Frontal cortex (tissue), 4 donors: ENCODE results near the gene RET. TPM values are rescaled to one million over a fixed set of nuclear protein-coding genes. Genes with fewer than 3 reads are reported as not detected.

Experiments
- DNase-seq, 2 donors: peaks; one replicate each; pipeline ENCODE4 v3.0.0; 2012; ENCODE audit warnings: low spot score in 2 of 2
- FAIRE-seq: peaks from 2 replicates; lab custom pipeline; 2012; peaks lifted over from hg19 to GRCh38; lab: Jason Lieb, UNC
- total RNA-seq: library from RNA; depleted of rRNA; stranded (reverse); fragments of >200 nt; gene quantifications from one replicate; pipeline ENCODE4 v1.2.3, GENCODE V29; 2014
- donor health status: control.
- donor health status: control.
- donor health status: control.

The RET gene
- total RNA-seq, 1 donor from 2014 or later: 1.6 TPM

DNA sequence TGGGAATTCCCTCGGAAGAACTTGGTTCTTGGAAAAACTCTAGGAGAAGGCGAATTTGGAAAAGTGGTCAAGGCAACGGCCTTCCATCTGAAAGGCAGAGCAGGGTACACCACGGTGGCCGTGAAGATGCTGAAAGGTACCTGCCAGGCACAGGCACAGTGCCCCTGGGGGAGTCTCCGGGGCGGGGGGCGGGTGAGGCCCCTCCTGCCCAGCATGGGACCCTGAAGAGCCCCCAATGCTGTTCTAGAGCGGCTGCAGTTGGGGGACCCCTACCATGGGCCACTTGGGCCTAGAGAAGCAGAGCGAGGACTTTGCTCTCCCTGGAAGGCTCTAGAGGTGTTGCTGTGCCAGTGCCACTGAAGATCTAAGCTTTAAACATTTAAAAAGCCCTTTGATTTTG, 39.7 kb downstream of the RET start:
- no peak for FAIRE-seq
- no peak for DNase-seq

- no peak for FAIRE-seq
- DNase-seq: no peak
Measured at GRCh38 chr10:43117031-43117776, 40.3 kb downstream of the RET start.

DNA sequence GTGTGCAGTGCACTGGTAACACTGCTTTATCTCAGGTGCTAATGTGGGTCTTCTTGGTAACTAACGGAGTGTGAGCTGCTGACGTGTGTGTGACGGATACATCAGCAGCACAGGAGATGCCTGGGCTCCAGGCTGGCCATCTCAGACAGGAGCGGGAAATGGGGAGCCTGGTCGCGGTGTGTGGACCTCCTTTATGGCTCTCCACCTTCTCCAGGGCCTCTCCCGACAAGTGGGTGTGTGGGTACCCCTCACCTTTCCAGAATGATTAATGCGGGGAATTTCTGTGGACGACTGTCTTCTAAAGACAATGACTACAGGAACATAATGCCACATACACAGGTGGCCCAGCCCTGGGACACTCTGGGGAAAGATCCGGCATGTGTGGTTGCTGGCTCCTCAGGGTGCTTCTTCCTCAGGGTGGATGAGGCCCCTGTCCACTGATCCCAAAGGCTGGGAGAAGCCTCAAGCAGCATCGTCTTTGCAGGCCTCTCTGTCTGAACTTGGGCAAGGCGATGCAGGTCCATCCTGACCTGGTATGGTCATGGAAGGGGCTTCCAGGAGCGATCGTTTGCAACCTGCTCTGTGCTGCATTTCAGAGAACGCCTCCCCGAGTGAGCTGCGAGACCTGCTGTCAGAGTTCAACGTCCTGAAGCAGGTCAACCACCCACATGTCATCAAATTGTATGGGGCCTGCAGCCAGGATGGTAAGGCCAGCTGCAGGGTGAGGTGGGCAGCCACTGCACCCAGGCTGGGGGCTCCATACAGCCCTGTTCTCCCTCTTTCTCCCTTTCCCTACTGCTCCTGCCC, 41.1 kb downstream of the RET start:
- FAIRE-seq (no peak), DNase-seq (no peak)

DNA sequence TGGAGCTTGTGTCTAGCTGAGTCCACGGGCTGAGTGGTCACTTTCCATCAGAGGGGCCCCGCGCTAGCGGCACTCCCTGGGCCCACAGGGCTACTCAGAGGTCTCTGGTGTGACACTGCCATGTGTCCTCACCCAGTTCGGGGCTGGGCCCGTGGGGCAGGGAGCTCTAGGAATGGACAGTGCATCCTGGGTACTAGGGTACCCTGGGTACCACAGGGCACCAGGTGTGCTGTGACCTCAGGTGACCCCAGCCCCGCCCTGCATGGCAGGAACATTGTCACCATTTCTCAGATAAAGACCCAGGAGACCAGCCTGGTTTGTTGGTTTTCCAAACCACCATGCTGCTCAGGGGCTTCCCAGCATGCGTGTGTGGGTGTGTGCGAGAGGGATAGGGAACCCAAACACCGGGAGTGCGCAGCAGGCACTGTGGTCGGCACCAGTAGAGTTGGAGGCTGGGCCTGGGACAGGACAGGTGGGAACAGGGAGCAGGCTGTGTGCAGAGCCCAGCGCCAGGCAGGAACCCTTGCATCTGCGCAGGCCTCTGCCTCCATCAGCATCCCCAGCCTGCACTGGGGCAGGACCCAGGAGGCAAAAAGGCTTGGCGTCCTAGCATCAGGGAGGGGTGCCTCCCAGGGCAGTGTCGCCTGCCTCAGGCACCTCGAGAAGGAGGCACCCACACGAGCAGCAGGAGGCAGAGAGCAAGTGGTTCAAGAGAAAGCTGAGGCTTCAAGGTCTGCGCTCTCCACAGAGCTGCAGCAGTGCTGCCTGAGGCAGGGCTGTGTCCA, 42.0 kb downstream of the RET start:
- no peak for FAIRE-seq
- no peak for DNase-seq

DNA sequence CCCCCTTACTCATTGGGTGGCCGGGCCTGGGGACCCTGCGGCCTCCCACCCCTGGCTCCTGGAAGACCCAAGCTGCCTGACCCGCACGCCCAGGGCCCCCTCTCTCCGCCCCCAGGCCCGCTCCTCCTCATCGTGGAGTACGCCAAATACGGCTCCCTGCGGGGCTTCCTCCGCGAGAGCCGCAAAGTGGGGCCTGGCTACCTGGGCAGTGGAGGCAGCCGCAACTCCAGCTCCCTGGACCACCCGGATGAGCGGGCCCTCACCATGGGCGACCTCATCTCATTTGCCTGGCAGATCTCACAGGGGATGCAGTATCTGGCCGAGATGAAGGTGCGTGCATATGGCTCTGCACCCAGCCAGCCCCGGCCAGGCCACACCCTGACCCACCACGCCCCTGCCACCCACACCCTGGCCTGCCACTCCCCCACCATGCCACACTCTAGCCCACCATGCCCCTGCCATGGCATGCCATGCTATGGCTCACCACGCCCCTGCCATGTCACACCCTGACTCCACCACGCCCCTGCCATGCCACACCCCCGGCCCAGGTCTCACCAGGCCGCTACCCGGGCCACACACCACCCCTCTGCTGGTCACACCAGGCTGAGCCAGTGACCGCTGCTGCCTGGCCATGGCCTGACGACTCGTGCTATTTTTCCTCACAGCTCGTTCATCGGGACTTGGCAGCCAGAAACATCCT, 42.7 kb downstream of the RET start:
- DNase-seq (no peak), FAIRE-seq (no peak)

- DNase-seq (no peak), FAIRE-seq (no peak)
Measured at GRCh38 chr10:43120116-43120928, 43.5 kb downstream of the RET start.

DNA sequence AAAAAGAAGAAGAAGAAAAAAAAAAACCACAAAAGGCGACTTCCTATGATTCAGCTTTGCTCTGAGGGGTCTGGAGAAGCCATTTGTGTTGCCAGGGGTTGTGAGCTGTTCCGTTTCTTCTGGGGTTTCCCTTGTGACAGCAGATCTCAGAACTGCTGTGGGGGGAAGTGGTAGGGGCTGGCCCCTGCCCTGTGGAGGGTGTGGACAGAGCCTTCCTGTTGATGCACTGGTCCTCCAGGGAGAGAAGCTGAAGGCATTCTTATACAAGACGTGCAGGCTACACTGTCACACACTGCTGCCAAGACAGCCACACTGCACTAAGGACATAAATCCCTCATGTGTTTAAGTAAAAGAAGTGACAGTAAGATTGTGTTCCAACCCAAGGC, 44.1 kb downstream of the RET start:
- no peak for DNase-seq
- FAIRE-seq: no peak

GRCh38 chr10:43121444-43121843, 44.6 kb downstream of the RET start:
- FAIRE-seq (no peak), DNase-seq (no peak)

- FAIRE-seq (no peak), DNase-seq (no peak)
Measured at GRCh38 chr10:43122096-43122495, 45.2 kb downstream of the RET start.

GRCh38 chr10:43122826-43123225, 46.0 kb downstream of the RET start:
- FAIRE-seq (no peak), DNase-seq (no peak)

GRCh38 chr10:43123361-43124093, 46.7 kb downstream of the RET start:
- DNase-seq (no peak), FAIRE-seq (no peak)

DNA sequence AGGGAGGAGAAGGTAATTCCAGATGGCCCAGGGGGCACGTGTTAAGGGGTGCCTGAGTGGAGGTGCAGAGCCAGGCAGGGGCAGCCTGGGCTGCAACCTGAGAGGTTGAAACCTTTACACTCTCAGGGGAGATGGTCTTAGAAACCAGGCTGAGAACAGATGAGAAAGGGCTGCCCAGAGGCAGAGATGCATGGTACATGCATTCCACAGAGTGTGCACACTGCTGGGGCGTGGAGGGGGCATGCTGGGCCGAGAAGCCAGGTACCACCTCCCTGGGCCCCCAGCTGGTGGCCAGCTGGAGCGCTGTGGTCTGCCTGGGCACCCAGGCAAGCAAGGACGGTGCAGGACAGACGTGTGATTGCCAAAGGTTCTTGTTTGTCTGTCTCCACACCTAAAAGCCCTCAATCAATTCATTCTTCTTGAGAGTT, 47.2 kb downstream of the RET start:
- FAIRE-seq (no peak), DNase-seq (no peak)

DNA sequence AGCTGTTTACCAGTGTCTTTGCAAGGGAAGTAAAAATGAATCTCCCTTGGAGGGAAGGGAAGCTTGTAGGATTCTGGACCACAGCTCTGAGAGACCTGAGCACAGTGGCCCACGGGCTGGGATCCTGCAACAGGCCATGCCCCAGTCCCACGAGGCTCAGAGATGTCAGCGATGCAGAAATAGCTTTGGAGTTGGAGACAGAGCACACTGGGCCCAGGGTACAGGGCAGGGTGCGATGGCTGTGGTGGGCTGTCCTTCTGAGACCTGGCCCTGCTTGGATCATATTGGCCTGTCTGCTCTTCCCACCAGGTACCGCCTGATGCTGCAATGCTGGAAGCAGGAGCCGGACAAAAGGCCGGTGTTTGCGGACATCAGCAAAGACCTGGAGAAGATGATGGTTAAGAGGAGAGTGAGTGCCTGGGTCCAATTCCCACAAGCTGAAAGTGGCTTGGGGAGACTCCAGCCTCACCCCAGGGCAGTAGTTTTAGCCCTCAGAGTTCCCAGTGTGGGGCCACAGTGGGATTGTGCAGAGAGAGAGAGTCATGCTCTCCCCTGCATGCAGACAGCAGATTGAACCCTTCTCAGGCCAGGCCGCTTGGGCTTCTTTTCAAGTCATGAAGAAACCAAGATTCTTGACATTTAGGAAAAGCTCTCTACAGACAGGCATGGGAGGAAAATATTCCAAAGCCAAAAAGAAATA, 47.9 kb downstream of the RET start:
- FAIRE-seq (no peak), DNase-seq (no peak)

GRCh38 chr10:43125274-43125845, 48.5 kb downstream of the RET start:
- FAIRE-seq: no peak
- no peak for DNase-seq

- DNase-seq (no peak), FAIRE-seq (no peak)
Measured at GRCh38 chr10:43125881-43126731, 49.2 kb downstream of the RET start.

- FAIRE-seq: no peak
Measured at GRCh38 chr10:43126759-43127424, 50.0 kb downstream of the RET start.

More at GRCh38 chr10:43126759-43127424, 50.0 kb downstream of the RET start:
- DNase-seq: no peak
